UCSD-AML1 (cell line): ENCODE measurements around the gene ID1.

Experiments used
- DNase-seq: peaks from one replicate; lab custom pipeline; 2025; ENCODE audit not compliant: unreplicated experiment; lab: John Stamatoyannopoulos, UW

The ID1 gene

GRCh38 chr20:31605031-31605901 is at the start of gene ID1:
ID1 (plus strand) TSS chr20:31605289; CDS start chr20:31605388, 99 bp downstream.
- DNase-seq, result peak; percentile 96

GRCh38 chr20:31559704-31560093 is 45.4 kb upstream of the ID1 start:
- no peak for DNase-seq

GRCh38 chr20:31560094-31560745 is 44.9 kb upstream of the ID1 start:
- DNase-seq, result peak; percentile 74

- no peak for DNase-seq
These were observed 44.1 kb upstream of the ID1 start for GRCh38 chr20:31560746-31561598.

- no peak for DNase-seq
These were observed 42.8 kb upstream of the ID1 start for GRCh38 chr20:31562241-31562640.

- DNase-seq, result no peak
These were observed 40.8 kb upstream of the ID1 start for GRCh38 chr20:31564284-31564683.

- no peak for DNase-seq
These were observed 39.3 kb upstream of the ID1 start for GRCh38 chr20:31565699-31566318.

- DNase-seq, result no peak
These were observed 38.8 kb upstream of the ID1 start for GRCh38 chr20:31566319-31566657.

GRCh38 chr20:31566658-31567379 is 38.3 kb upstream of the ID1 start:
- no peak for DNase-seq

GRCh38 chr20:31567380-31567720 is 37.7 kb upstream of the ID1 start:
- DNase-seq, result no peak

GRCh38 chr20:31568041-31568731 is 36.9 kb upstream of the ID1 start:
- DNase-seq, result peak; percentile 60

- DNase-seq, result peak; percentile 31
These were observed 36.3 kb upstream of the ID1 start for GRCh38 chr20:31568773-31569162.

- peak; percentile 61 for DNase-seq
These were observed 35.7 kb upstream of the ID1 start for GRCh38 chr20:31569163-31570020.

GRCh38 chr20:31570021-31570463 is 35.0 kb upstream of the ID1 start:
- no peak for DNase-seq

GRCh38 chr20:31570735-31571617 is 34.1 kb upstream of the ID1 start:
- DNase-seq, result no peak

- no peak for DNase-seq
These were observed 32.9 kb upstream of the ID1 start for GRCh38 chr20:31572042-31572700.
